ENCODE measurements around the gene TRPM3. TPM values are rescaled to one million over a fixed set of nuclear protein-coding genes. Genes with fewer than 3 reads are reported as not detected.

Gene TRPM3
- total RNA-seq, 3 donors from 2014 or later (not counting 1 experiment from before 2014, with no cell fraction given), result not detected

DNA sequence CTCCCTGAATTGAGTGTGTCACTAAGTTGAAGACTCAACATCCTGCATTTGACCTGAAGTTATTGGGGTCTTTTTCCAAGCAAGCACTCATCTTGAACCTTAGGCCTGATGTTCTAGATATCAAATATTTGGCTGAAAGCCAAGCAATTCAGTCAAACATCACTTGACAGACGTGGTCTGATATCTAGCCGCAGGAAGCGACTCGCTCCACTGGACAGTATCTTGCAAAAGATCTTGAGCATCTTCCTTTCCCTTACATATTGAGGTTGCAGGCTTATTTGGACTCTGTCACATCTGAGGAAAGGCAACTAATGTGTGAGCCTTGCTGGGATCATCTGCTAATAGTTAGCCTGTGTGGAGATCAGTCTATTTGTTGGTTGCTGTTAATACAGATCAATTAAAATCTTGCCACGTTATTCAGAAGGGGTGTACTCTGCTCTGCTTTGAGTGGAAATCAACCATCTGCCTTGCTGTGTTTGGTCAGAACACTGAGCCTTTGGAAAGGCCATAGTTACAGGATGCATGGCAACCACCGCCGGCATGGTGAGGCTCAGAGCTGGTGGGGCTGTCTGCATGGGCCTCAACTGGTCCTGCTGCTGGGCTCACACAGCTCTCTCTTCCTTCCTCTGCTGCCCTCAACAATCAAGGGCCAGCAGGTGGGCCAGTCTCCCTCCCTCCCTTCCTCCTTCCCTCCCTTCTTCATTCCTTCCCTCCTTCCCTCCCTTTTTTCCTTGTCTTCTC, 540.0 kb downstream of the TRPM3 start:
- H3K4me3 ChIP-seq (ENCODE audit: low read length), result no peak overlapping the region
- TF ChIP-seq CTCF (IDR thresholded peaks at IDR 0.05), result no peak
- no peaks in the 10 kb centered on the region for H3K4me1 ChIP-seq (ENCODE audit: control insufficient read depth, insufficient read depth, low read length)
- WGBS (ENCODE audit: insufficient coverage), result 63% methylated on average over 7 of the region's 7 CpGs
- DNase-seq (no peak), ATAC-seq (no peak)
- Mint-ChIP-seq H3K4me3 (no peak overlapping the region), H3K27me3 (ENCODE audit: low read depth in 2 of 2) (peaks cover 4 to 6% of the 10 kb centered on the region in 2 donors), H3K36me3 (no peaks in the 10 kb centered on the region), H3K27ac (no peak overlapping the region), H3K4me1 (no peaks in the 10 kb centered on the region), H3K9me3 (no peaks in the 10 kb centered on the region)
- no peaks in the 10 kb centered on the region for H3K36me3 ChIP-seq (ENCODE audit: control insufficient read depth, insufficient read depth, low read length)
- H3K27ac ChIP-seq (ENCODE audit: low read length), result no peak overlapping the region
- intact Hi-C loops (cut with micrococcal nuclease), result no loop called here
- H3K9me3 ChIP-seq (ENCODE audit: control insufficient read depth, insufficient read depth, low read length), result no peaks in the 10 kb centered on the region
- no peaks in the 10 kb centered on the region for H3K27me3 ChIP-seq (ENCODE audit: control insufficient read depth, insufficient read depth, low read length)

- Histone ChIP-seq H3K9me3 (ENCODE audit: control insufficient read depth, insufficient read depth, low read length) (no peaks in the 10 kb centered on the region), H3K4me1 (ENCODE audit: control insufficient read depth, insufficient read depth, low read length) (no peaks in the 10 kb centered on the region), H3K27ac (ENCODE audit: low read length) (no peak overlapping the region), H3K36me3 (ENCODE audit: control insufficient read depth, insufficient read depth, low read length) (no peaks in the 10 kb centered on the region), H3K4me3 (ENCODE audit: low read length) (no peak overlapping the region), H3K27me3 (ENCODE audit: control insufficient read depth, insufficient read depth, low read length) (no peaks in the 10 kb centered on the region)
- WGBS (ENCODE audit: insufficient coverage), result 100% methylated on average over 1 of the region's 4 CpGs
- H3K27ac Mint-ChIP-seq, result no peak overlapping the region
- H3K4me1 Mint-ChIP-seq, result no peaks in the 10 kb centered on the region
- H3K9me3 Mint-ChIP-seq, result no peaks in the 10 kb centered on the region
- intact Hi-C loops (cut with micrococcal nuclease), result no loop called here
- ATAC-seq (no peak), DNase-seq (no peak)
- TF ChIP-seq CTCF (IDR thresholded peaks at IDR 0.05), result no peak
- H3K27me3 Mint-ChIP-seq (ENCODE audit: low read depth in 2 of 2), result peaks cover 4 to 6% of the 10 kb centered on the region in 2 donors
- H3K36me3 Mint-ChIP-seq, result no peaks in the 10 kb centered on the region
- H3K4me3 Mint-ChIP-seq, result no peak overlapping the region
These were observed 540.7 kb downstream of the TRPM3 start for GRCh38 chr9:70580606-70581195.

DNA sequence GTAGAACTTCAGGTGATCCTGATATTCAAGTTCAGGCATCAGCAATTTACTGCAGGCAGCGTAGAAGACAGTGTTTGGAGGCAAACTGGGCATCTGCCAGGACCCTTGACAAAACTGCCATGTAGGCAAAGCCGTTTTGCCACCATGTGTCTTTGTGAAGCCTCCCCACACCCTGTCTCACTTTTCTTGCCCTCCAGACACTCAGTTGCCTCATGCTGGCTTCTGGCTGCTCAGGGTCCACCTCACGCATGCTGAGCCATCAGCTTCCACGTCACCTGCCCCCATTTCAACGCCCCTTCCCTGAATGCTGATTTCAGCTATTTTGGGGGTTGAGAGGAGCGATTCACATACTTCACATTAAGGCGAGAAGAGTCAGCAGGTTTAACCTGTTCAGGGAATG, 541.7 kb downstream of the TRPM3 start:
- H3K4me3 Mint-ChIP-seq, result no peak overlapping the region
- WGBS (ENCODE audit: insufficient coverage), result 76% methylated on average over 7 of the region's 7 CpGs
- no peaks in the 10 kb centered on the region for H3K36me3 Mint-ChIP-seq
- Histone ChIP-seq H3K9me3 (ENCODE audit: control insufficient read depth, insufficient read depth, low read length) (no peaks in the 10 kb centered on the region), H3K4me1 (ENCODE audit: control insufficient read depth, insufficient read depth, low read length) (no peaks in the 10 kb centered on the region), H3K27me3 (ENCODE audit: control insufficient read depth, insufficient read depth, low read length) (no peaks in the 10 kb centered on the region), H3K27ac (ENCODE audit: low read length) (no peak overlapping the region), H3K36me3 (ENCODE audit: control insufficient read depth, insufficient read depth, low read length) (no peaks in the 10 kb centered on the region), H3K4me3 (ENCODE audit: low read length) (no peak overlapping the region)
- no peaks in the 10 kb centered on the region for H3K9me3 Mint-ChIP-seq
- intact Hi-C loops (cut with micrococcal nuclease), result no loop called here
- no peaks in the 10 kb centered on the region for H3K4me1 Mint-ChIP-seq
- no peak overlapping the region for H3K27ac Mint-ChIP-seq
- H3K27me3 Mint-ChIP-seq (ENCODE audit: low read depth in 2 of 2), result peaks cover 4 to 6% of the 10 kb centered on the region in 2 donors
- DNase-seq (no peak), ATAC-seq (no peak)
- no peak for TF ChIP-seq CTCF (IDR thresholded peaks at IDR 0.05)
